ENCODE measurements around the gene DNAH9. TPM values are rescaled to one million over a fixed set of nuclear protein-coding genes. Genes with fewer than 3 reads are reported as not detected.

DNAH9 gene
- total RNA-seq, 2 donors from 2014 or later: not detected

DNA sequence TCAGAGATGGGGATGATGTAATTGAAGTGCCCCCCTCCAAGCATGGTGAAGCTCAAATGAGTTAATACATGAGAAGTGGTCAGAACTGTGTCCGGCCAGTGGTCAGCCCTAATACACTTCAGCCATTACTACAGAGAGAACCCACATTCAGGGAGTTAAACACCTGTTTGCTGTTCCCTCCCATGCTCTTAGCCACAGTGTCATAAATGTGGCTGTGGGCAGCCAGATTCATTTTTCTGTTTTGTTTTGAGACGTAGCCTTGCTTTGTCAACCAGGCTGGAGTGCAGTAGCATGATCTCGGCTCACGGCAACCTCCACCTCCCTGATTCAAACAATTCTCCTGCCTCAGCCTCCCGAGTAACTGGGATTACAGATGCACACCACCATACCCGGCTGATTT lies 139.9 kb downstream of the DNAH9 start:
- Histone ChIP-seq H3K9me3 (no peaks in the 10 kb centered on the region), H3K27me3 (replicated peaks; ENCODE audit: insufficient read depth) (no peaks in the 10 kb centered on the region), H3K36me3 (no peaks in the 10 kb centered on the region), H3K4me3 (no peak overlapping the region), H3K27ac (no peak overlapping the region), H3K4me1 (ENCODE audit: control insufficient read depth in 1 of 2, low read depth in 2 of 2) (no peaks in the 10 kb centered on the region)
- TF ChIP-seq, protein P1, sequence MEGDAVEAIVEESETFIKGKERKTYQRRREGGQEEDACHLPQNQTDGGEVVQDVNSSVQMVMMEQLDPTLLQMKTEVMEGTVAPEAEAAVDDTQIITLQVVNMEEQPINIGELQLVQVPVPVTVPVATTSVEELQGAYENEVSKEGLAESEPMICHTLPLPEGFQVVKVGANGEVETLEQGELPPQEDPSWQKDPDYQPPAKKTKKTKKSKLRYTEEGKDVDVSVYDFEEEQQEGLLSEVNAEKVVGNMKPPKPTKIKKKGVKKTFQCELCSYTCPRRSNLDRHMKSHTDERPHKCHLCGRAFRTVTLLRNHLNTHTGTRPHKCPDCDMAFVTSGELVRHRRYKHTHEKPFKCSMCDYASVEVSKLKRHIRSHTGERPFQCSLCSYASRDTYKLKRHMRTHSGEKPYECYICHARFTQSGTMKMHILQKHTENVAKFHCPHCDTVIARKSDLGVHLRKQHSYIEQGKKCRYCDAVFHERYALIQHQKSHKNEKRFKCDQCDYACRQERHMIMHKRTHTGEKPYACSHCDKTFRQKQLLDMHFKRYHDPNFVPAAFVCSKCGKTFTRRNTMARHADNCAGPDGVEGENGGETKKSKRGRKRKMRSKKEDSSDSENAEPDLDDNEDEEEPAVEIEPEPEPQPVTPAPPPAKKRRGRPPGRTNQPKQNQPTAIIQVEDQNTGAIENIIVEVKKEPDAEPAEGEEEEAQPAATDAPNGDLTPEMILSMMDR (IDR thresholded peaks at IDR 0.05): no peak
- DNase-seq (ENCODE audit: low spot score): no peak
- ATAC-seq (ENCODE audit: insufficient number of reproducible peaks, low FRiP score, low read depth): no peak

DNA sequence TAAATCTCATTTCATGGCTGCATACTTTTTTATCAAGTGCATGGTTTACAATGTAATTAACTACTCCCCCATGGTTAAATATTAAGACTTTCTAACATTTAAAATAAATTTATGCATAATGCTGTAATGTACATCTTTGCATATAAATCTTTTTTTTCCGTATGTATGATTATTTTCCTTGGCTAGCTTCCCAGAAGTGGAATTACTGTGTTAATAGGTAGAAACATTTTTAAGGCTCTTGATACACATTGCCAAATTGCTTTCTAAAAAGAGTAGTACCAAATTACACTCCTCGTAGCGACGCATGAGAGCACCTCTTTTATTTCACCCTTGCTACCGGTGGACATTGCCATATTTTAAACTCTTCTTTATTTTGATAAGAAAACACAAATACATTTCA lies 141.1 kb downstream of the DNAH9 start:
- no peak overlapping the region for H3K27ac ChIP-seq
- no peak for ATAC-seq (ENCODE audit: insufficient number of reproducible peaks, low FRiP score, low read depth)
- H3K4me1 ChIP-seq (ENCODE audit: control insufficient read depth in 1 of 2, low read depth in 2 of 2): no peaks in the 10 kb centered on the region
- DNase-seq (ENCODE audit: low spot score): no peak
- no peaks in the 10 kb centered on the region for H3K9me3 ChIP-seq
- H3K27me3 ChIP-seq (replicated peaks; ENCODE audit: insufficient read depth): no peaks in the 10 kb centered on the region
- H3K36me3 ChIP-seq: no peaks in the 10 kb centered on the region
- no peak overlapping the region for H3K4me3 ChIP-seq
- TF ChIP-seq, protein P1 (IDR thresholded peaks at IDR 0.05): no peak

DNA sequence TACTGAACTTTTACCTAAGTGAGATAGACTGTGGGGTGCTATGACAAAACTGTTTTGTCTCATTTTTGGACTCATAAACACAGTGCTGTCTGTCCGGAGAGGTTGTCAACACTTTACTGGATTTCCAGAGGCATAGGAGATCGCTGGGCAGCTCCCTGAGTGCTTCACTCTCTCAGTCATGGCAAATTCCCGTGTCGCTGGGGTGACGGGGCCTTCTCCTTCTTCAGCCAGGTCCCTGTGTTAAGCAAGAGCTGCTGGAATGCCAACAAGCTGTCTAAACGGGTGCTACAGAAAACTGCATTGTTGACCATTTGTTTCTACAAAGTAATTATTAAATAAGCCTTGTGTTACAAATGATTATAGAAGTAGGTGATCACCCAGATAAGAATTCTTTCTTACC lies 141.6 kb downstream of the DNAH9 start:
- H3K4me3 ChIP-seq: no peak overlapping the region
- H3K27ac ChIP-seq: no peak overlapping the region
- no peak for DNase-seq (ENCODE audit: low spot score)
- no peaks in the 10 kb centered on the region for H3K27me3 ChIP-seq (replicated peaks; ENCODE audit: insufficient read depth)
- H3K36me3 ChIP-seq: no peaks in the 10 kb centered on the region
- H3K9me3 ChIP-seq: no peaks in the 10 kb centered on the region
- TF ChIP-seq, protein P1 (IDR thresholded peaks at IDR 0.05): no peak
- ATAC-seq (ENCODE audit: insufficient number of reproducible peaks, low FRiP score, low read depth): no peak
- no peaks in the 10 kb centered on the region for H3K4me1 ChIP-seq (ENCODE audit: control insufficient read depth in 1 of 2, low read depth in 2 of 2)

DNA sequence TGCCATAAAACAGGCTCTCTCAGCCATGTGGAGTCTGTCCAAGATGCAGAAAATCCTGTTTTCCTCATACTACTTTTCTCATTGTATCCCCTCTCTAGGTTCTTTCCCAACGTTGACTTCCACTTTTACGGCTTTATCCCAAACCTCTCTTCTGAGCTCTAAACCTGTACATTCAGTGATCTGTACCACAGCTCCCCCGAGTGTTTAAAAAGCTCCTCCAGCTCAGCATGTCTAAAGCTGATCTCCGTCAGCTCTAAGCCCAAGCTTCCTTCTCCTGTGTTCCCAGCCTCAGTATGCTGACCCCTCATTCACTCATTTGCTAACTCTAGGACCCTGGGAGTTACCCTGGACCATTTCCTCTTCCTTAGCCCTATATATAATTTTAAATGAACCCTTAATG lies 144.6 kb downstream of the DNAH9 start:
- Histone ChIP-seq H3K27ac (no peak overlapping the region), H3K4me3 (no peak overlapping the region), H3K36me3 (no peaks in the 10 kb centered on the region), H3K27me3 (replicated peaks; ENCODE audit: insufficient read depth) (no peaks in the 10 kb centered on the region), H3K4me1 (ENCODE audit: control insufficient read depth in 1 of 2, low read depth in 2 of 2) (no peaks in the 10 kb centered on the region), H3K9me3 (no peaks in the 10 kb centered on the region)
- TF ChIP-seq, protein P1 (IDR thresholded peaks at IDR 0.05): no peak
- DNase-seq (ENCODE audit: low spot score) (no peak), ATAC-seq (ENCODE audit: insufficient number of reproducible peaks, low FRiP score, low read depth) (no peak)

DNA sequence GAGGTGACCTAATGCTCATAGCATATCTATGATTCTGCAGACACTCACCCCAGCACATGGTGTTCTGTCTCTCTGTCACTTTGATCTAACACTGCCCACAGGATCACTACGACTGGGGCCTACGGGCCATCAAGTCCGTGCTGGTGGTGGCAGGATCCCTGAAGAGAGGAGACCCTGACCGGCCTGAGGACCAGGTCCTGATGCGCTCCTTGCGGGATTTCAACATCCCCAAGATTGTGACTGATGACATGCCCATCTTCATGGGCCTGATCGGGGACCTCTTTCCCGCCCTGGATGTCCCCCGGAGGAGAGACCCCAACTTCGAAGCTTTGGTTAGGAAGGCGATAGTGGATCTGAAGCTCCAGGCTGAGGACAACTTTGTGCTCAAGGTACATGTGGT lies 146.4 kb downstream of the DNAH9 start:
- TF ChIP-seq, protein P1 (IDR thresholded peaks at IDR 0.05): no peak
- no peak for ATAC-seq (ENCODE audit: insufficient number of reproducible peaks, low FRiP score, low read depth)
- Histone ChIP-seq H3K36me3 (no peaks in the 10 kb centered on the region), H3K27ac (no peak overlapping the region), H3K9me3 (no peaks in the 10 kb centered on the region), H3K27me3 (replicated peaks; ENCODE audit: insufficient read depth) (no peaks in the 10 kb centered on the region), H3K4me1 (ENCODE audit: control insufficient read depth in 1 of 2, low read depth in 2 of 2) (no peaks in the 10 kb centered on the region), H3K4me3 (no peak overlapping the region)
- no peak for DNase-seq (ENCODE audit: low spot score)
